GM21737 (cell line): ENCODE measurements around the gene NCKAP5.

ENCODE experiments used
- ATAC-seq: cut with Tn5 transposase; IDR thresholded peaks from one replicate; pipeline ENCODE4 v1.9.1; 2021; ENCODE audit warnings: mild to moderate bottlenecking, moderate library complexity; ENCODE audit not compliant: unreplicated experiment

The NCKAP5 gene

GRCh38 chr2:133574620-133575019 lies 6.4 kb upstream of the NCKAP5 start:
- no peak for ATAC-seq

DNA sequence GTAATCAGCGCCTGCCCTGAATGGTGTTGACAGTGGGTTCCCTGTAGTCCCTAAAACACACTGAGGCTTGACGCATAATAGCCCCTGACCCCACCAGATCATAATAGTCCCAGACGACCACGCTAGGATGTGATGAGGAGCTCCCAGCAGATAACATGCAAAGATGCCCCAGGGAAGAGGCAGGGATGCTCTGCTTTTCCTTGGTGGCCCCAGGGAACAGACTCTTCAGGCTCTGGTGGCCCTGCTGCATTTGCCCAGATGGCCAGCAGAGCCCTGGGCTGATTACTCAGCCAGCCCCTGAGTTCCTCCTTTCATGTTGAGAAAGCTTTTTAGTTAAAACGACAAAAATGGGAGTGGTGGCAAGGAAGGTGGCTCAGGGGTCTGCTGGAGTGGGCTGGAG lies 5.9 kb upstream of the NCKAP5 start:
- ATAC-seq, result no peak

DNA sequence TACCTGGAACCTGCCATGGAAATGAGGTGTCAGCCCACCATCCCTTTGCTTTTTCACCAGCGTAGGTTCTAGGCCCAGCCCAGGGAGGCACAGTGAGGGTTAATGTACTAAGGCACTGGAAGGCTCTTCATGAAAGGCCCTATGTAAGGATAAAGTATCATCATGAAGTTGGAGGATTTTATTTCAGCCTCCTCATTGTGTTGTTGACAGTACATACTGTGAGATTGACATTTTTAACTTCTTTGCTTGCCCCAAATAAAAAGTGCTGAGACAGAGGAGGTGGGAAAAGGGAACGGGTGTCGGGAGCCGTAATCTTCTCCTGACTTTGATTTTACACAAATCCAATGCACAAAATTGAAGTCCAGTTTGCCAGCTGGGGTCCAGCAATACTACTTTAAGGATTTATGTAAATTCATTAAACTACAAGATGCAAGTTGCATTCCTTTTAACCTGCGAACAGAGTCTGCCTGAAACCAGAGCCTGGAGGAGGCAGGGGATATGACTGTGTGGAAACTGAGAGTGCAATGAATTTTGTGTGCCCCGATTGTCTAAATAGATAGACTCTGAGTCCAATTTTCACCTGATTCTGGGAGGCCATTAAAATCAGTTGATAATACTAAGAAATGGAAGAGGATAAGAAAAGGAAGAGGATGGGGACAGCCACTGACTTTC lies 5.4 kb upstream of the NCKAP5 start:
- ATAC-seq, result no peak

DNA sequence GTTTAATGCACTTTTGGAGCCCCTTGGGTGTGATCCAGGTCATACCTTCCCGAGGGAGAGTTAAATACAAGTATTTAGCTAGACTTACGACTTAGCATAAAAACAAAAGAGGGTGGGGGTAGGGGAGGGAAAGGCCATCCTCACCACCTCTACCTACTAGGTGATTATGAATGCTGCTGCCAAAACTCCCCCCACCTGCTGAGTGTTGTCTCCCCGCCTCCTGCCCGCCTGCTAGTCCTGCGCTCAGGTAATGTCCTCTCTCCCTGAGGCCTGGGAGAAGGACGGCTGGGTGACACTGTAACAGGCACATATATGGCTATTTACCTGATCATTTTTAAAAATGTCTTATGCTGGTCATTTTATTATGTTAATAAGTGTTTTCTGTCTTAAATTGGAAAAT lies 3.0 kb upstream of the NCKAP5 start:
- no peak for ATAC-seq

DNA sequence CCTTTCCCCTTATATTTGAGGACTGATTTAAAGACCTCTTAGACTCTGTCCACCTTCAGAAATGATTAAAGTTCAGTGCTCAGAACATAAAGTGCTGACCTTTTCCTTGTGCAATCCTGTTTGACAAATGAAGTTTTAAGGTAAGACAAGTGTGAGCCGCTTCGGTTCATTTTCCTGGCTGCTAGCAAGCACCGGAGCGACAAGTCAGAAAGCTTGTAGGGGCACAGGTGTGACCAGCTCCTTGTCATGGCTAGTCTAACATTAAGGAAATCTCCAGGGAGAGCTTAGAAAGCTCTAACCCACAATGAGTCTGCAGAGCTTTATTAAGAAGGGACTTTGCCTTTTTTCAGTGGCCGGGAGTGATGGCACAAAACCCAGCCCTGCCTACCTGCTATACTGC lies 2.3 kb upstream of the NCKAP5 start:
- no peak for ATAC-seq

DNA sequence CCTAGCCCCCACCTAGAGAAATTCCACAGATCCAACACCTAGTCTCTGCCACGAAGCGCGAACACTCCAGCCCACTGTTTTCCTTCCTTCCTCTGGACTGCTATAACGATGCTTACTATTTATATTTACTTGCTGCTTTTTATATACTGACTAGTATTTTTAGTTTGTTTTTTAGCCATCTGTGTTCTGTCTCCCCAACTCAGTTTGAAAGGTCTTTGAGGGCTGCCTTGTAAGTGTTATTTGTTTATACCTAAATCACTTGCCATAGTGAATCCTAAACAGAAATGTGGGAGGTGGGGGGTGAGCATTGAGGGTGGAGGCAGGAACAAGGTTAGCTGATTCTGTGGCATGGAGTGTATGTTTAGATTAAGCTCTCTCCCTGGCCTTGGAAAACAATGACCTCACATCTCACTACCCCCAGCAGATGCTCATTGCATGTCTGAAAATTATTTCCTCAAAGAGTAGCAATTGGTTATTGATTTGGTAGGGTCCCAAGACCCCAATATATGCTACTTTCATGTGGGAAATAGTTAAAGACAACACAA lies 1.1 kb upstream of the NCKAP5 start:
- no peak for ATAC-seq

GRCh38 chr2:133568598-133568997 lies 335 bp upstream of the NCKAP5 start:
- ATAC-seq, result no peak

DNA sequence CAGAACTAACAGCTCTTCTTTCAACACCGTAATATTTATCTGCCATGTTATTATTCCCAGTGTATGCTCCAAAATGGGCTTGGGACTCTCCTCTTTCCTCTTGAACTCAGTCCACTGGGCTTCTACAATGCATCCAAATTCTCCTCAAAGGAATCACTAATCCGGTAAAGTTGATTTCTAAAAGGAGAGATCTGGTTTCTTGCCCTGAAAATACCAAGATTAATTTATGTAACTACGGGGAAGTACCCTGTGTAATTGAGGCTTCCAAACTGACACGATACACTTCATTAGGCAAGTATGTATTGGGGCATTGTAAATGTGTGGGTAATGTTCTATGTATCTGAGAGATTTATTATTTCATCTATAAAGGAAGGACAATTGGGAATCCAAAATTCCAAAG lies 5.7 kb downstream of the NCKAP5 start:
- ATAC-seq, result no peak

- ATAC-seq, result no peak
Measured at GRCh38 chr2:133561045-133561852, 7.0 kb downstream of the NCKAP5 start.

DNA sequence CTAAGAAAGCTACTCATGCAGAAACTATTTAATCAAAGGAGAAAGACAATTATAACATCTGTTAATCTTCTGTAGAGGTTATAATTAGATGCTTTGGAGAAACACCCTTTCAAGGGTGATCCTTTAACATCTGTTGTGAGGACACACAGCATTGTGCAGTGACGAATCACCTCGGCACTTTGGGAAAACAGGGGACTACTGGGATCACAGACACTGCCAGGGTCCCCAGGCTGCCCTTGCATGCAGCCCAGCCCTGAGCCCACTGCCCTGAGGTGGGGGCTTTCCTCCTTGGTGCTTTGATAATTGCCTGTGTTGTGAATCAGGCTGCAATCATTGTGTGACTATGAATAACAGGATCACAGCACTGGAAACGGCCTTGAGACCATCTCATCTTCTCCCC lies 10.6 kb downstream of the NCKAP5 start:
- no peak for ATAC-seq

GRCh38 chr2:133553838-133554408 lies 14.3 kb downstream of the NCKAP5 start:
- no peak for ATAC-seq

DNA sequence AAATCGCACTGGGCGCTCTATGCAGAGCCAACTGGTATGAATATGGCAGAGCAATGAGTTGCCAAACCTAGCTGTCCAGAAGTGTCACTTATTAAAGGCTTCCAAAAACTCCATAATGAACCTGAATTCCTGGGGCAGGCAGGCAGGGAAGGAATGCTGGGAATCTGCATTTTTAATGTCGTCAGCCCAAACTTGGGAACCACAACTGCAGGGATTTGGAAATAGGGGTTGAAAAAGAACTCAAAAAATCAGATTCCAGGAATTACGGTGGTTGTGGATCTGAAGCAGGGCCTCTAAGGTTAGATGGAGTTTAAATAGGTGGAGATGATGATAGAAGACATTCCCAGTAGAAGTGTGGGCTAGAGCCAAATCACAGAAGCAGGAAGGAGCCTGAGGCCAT lies 15.0 kb downstream of the NCKAP5 start:
- ATAC-seq, result no peak

DNA sequence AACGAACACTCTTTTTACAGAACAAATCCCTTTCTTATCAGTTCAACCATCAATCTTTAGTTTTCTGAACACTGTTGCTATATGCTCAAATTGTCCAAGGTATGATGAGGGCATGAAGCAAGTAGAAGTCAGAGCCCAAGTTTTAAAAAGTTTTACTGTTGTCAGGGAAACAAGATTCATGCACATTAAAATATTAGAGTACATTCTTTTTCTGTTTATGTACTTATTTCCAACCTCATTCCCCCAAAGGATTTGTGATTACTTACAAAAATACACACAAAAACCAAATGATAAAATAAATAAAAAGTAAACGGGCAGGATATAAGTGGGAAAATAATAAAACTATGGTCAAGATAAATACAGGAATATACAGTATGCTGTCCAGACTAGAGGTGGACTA lies 15.4 kb downstream of the NCKAP5 start:
- ATAC-seq, result no peak

DNA sequence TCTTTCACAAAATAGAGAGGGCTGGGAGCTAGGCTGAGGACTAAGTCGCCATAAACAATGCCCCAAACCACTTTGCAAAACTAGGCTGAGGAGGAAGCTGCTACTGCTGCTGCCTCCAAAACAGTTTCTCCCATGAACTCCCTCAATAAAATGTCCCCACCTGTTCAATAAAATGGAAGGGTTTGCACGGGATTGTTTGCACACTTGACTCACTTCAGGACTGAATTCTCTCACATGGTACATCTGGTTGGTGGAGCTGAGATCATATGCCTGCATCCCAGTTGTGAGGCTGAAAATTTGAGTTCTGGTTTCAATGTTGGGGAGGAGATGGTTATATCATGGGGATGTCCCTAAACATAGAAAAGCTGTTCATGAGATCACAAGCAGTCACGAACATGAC lies 26.5 kb downstream of the NCKAP5 start:
- no peak for ATAC-seq

DNA sequence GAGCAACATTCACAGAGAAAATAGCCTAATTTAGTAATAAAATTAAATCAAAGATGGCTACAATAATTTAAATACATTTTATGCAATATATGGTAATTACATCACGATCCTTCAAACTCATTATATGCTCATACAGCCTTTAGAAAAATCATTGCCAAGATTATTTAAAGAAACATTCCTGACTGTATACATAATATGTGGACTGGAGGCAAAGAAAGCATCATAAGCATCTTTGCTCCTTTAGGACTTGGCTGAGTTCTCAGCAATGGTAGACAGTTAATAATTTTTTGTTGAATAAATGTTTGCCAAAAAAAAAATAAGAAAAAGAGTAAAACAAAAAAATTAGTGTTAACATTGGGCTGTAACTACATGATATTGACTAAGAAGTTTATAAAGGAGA lies 26.9 kb downstream of the NCKAP5 start:
- no peak for ATAC-seq

GRCh38 chr2:133532919-133533318 lies 35.3 kb downstream of the NCKAP5 start:
- no peak for ATAC-seq

DNA sequence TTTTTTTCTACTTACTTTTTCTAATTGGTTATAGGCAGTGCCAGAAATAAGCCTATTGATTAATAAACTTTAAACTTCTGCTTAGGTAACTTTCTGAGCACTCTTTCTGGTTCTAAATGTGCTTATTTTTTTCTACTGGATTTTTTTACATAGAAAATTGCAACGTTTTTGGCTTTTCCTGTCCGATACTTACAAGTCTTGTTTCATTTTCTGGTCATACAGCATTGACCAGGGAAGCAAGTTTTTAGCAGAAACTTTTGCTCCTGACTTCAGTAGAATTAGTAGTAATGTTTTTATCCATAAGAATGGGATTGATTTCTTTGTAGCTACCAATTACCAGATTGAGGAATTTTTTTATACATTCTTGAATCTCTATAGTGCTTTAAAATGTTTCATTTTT lies 36.9 kb downstream of the NCKAP5 start:
- no peak for ATAC-seq

DNA sequence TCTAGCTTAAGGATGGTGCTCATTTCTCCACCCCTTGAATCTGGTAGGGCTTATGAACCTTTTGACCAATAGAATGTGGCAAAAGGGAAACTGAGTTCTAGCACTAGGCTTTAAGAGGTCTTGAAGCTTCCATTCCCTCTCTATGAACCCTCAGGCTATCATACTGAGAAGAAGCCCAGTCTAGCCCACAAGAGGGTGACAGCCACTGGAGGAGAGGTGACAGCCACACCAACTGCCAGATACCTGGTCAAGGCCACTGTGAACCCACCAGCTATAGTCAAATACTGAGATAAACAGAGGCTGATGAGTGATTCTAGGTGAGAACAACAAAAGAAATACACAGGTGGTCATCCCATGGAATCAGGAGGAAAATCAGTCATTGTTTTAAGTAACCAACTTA lies 37.6 kb downstream of the NCKAP5 start:
- no peak for ATAC-seq

DNA sequence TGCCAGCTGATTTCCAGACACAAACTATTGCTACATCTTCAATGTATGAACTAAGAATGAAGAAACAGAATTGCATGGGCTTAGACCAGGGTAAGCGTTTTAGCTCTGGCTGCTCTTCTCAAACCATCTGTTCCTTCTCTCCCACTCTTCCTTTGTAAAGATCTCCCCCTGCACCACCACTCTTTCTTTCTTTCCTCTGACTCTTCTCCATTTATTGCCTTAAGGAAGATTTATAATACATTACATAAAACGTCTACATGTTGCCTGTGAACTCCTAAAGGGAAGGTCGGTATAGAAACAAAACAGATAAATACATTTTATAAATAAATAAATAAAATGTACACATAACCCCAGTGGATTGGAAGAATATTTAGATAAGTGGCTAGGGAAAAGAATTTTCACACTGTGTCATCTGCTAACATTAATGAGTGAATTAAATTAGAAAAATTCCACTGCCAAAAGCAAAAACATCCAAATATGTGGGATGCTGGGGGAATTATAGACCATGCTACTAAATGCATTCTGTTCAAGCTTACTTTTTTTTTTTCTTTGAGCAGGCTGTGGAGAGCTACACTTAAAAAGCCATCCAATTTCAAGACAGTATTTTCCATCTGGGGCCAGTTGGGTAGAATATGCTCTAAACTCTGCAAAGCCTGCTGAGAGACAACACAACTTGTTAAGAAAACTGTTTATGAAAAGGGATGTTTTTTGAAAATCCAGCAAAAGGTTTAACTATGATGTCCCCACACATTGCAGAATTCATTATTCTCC lies 41.5 kb downstream of the NCKAP5 start:
- ATAC-seq, result no peak

DNA sequence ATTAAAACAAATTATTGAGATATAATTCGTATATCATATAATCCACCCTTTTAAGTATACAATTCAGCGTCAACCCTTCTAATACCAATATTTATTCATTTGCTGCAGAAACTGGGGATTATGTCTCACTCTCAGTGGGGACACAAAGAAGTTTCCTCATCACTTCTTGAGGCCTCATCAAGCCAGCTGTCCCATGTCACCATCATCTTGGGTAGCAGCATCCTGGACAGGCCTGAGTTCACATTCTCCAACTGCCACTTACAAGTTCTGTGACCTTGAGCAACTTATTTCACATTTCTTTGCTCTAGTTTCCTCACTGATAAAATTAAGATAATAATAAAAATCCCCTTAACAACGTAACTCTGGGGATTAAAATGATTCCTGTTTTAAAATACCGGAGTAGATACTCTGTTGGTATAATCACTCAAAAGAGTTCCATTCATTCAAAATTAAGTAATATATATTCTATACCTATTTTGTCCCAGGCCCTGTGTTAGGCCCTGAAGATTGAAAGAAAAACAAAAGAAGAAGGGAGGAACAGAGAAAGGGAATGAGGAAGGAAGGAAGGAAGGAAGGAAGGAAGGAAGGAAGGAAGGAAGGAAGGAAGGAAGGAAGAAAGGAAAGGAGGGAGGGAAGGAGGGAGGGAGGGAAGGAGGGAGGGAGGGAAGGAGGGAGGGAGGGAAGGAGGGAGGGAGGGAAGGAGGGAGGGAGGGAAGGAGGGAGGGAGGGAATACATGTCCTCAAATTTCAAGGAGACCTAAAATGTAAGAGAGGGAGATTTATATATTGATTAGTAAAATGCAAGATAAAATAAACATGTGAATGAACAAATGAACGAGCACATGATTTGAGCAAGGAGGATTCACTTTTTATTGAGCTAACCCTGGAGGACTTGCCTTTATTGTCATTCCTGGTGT lies 42.4 kb downstream of the NCKAP5 start:
- no peak for ATAC-seq
